Erythroblast (primary cell): Measurements from ENCODE around the gene RAC3.

Experiments used
- DNase-seq, 2 experiments: peaks; one replicate each; lab custom pipeline; 2025; lab: John Stamatoyannopoulos, UW
- GATA1 ChIP-seq: IDR thresholded peaks from 2 replicates; pipeline ENCODE4 v1.6.1; 2011; ENCODE audit warnings: low read depth, mild to moderate bottlenecking, control low read depth, low read length, moderate library complexity
- POLR2A ChIP-seq: IDR thresholded peaks from 2 replicates; pipeline ENCODE4 v1.6.1; 2011; ENCODE audit warnings: mild to moderate bottlenecking, low read length

RAC3 gene

GRCh38 chr17:82059272-82060000 is 28.0 kb downstream of the RAC3 start:
- DNase-seq, result no peak
- TF ChIP-seq POLR2A, result no peak
- TF ChIP-seq GATA1, result no peak

GRCh38 chr17:82060001-82060380 is 28.5 kb downstream of the RAC3 start:
- TF ChIP-seq POLR2A (no peak), GATA1 (no peak)
- no peak for DNase-seq

GRCh38 chr17:82060614-82061013 is 29.1 kb downstream of the RAC3 start:
- TF ChIP-seq GATA1, result no peak
- no peak for TF ChIP-seq POLR2A
- DNase-seq, result no peak

GRCh38 chr17:82061047-82061925 is 29.8 kb downstream of the RAC3 start:
- no peak for DNase-seq
- TF ChIP-seq GATA1, result no peak
- no peak for TF ChIP-seq POLR2A

- TF ChIP-seq POLR2A (no peak), GATA1 (no peak)
- DNase-seq, result no peak
Measured at GRCh38 chr17:82062076-82062983, 30.9 kb downstream of the RAC3 start.

GRCh38 chr17:82062984-82063368 is 31.5 kb downstream of the RAC3 start:
- DNase-seq, result no peak
- no peak for TF ChIP-seq GATA1
- TF ChIP-seq POLR2A, result no peak

- DNase-seq, result no peak
- no peak for TF ChIP-seq POLR2A
- TF ChIP-seq GATA1, result no peak
Measured at GRCh38 chr17:82063424-82064415, 32.2 kb downstream of the RAC3 start.

- no peak for TF ChIP-seq GATA1
- TF ChIP-seq POLR2A, result no peak
- DNase-seq, result no peak
Measured at GRCh38 chr17:82064433-82065192, 33.1 kb downstream of the RAC3 start.

- peak; percentile 73 to 77 for DNase-seq
- TF ChIP-seq GATA1 (no peak), POLR2A (no peak)
Measured at GRCh38 chr17:82065193-82065637, 33.7 kb downstream of the RAC3 start.

- no peak for TF ChIP-seq GATA1
- peak; percentile 63 for TF ChIP-seq POLR2A
- DNase-seq, result peak; percentile 86 to 91
Measured at GRCh38 chr17:82065638-82066303, 34.3 kb downstream of the RAC3 start, which contains the start of gene DUS1L. Gene DUS1L, minus strand, starts transcription at chr17:82065804. Its CDS starts 745 bp downstream, at chr17:82065059.

GRCh38 chr17:82070611-82071010 is 39.1 kb downstream of the RAC3 start:
- TF ChIP-seq POLR2A, result no peak
- TF ChIP-seq GATA1, result no peak
- no peak for DNase-seq

GRCh38 chr17:82072827-82073226 is 41.3 kb downstream of the RAC3 start:
- TF ChIP-seq GATA1, result no peak
- no peak for TF ChIP-seq POLR2A
- DNase-seq, result no peak
